ENCODE data around the gene SHISA9. TPM values are rescaled to one million over a fixed set of nuclear protein-coding genes. Genes with fewer than 3 reads are reported as not detected.

Gene SHISA9
- total RNA-seq, 1 experiment from 2014 or later: not detected

GRCh38 chr16:12994402-12994801 lies 93.0 kb downstream of the SHISA9 start (continued):
- TF ChIP-seq ZBTB33 (IDR thresholded peaks at IDR 0.05; ENCODE audit: extremely low read depth, insufficient replicate concordance, low read length): no peak
- TF ChIP-seq CBX3 (IDR thresholded peaks at IDR 0.05; ENCODE audit: low read depth): no peak
- TF ChIP-seq MAX (IDR thresholded peaks at IDR 0.05): no peak

GRCh38 chr16:12995721-12996372 lies 94.4 kb downstream of the SHISA9 start:
- Histone ChIP-seq H3K4me2 (ENCODE audit: low read length) (no peak overlapping the region), H4K20me1 (ENCODE audit: insufficient read depth) (no peaks in the 10 kb centered on the region), H2AFZ (ENCODE audit: low read depth, low read length, poor library complexity, severe bottlenecking) (no peak overlapping the region), H3K79me2 (ENCODE audit: insufficient read depth, low read length) (no peaks in the 10 kb centered on the region), H3K36me3 (ENCODE audit: control insufficient read depth in 1 of 2, insufficient read depth in 2 of 2, low read length in 2 of 2) (no peaks in the 10 kb centered on the region), H3K9ac (ENCODE audit: low read length) (no peak overlapping the region), H3K27ac (ENCODE audit: low read depth, low read length) (no peak overlapping the region), H3K27me3 (ENCODE audit: insufficient read depth, low read length) (peaks cover 7% of the 10 kb centered on the region; the same call in 1 of the 2 replicates), H3K4me1 (ENCODE audit: control insufficient read depth in 1 of 2, insufficient read depth in 2 of 2, low read length in 2 of 2) (no peaks in the 10 kb centered on the region), H3K9me3 (ENCODE audit: control insufficient read depth in 1 of 2, insufficient read depth in 1 of 2, low read depth in 1 of 2, low read length in 2 of 2) (no peaks in the 10 kb centered on the region), H3K9me2 (ENCODE audit: insufficient read depth) (no peaks in the 10 kb centered on the region), H3K4me3 (replicated peaks in 1 of 2; ENCODE audit: low read depth in 1 of 2, low read length in 2 of 2) (no peak overlapping the region)
- no peak for DNase-seq (ENCODE audit: low read depth, low spot score)
- POLR2A ChIA-PET: no interaction called here
- no peak for ATAC-seq
- no TSS peak for BruUV-seq (replicated peaks)
- TF ChIP-seq YY1 (IDR thresholded peaks at IDR 0.05; ENCODE audit: extremely low read depth, insufficient replicate concordance, low read depth, low read length) (no peak), RAD21 (IDR thresholded peaks at IDR 0.05; ENCODE audit: low read depth) (no peak), ELF1 (IDR thresholded peaks at IDR 0.05; ENCODE audit: borderline replicate concordance, low read depth) (no peak), EZH2phosphoT487 (IDR thresholded peaks at IDR 0.05; ENCODE audit: borderline replicate concordance) (no peak), ZBTB33 (IDR thresholded peaks at IDR 0.05; ENCODE audit: extremely low read depth, insufficient replicate concordance, low read length) (no peak), REST (IDR thresholded peaks at IDR 0.05; ENCODE audit: low read depth) (no peak), SIN3A (IDR thresholded peaks at IDR 0.05; ENCODE audit: low read depth) (no peak), CBX3 (IDR thresholded peaks at IDR 0.05; ENCODE audit: low read depth) (no peak), JUND (IDR thresholded peaks at IDR 0.05) (no peak), ZFX (IDR thresholded peaks at IDR 0.05) (no peak), CEBPB (IDR thresholded peaks at IDR 0.05; ENCODE audit: low read depth) (no peak), EGR1 (IDR thresholded peaks at IDR 0.05; ENCODE audit: low read depth) (no peak)
- intact Hi-C loops (cut with micrococcal nuclease): no loop called here
- CTCF ChIA-PET: no interaction called here
- RAD21 ChIA-PET (ENCODE audit: low non-redundant PET in 1 of 2, low total read pairs in 2 of 2, uncharacterized antibody in 2 of 2, unreplicated experiment in 2 of 2): no interaction called here
